ENCODE data around the gene INPP5J. TPM values are rescaled to one million over a fixed set of nuclear protein-coding genes. Genes with fewer than 3 reads are reported as not detected.

The INPP5J gene
- total and polyA plus RNA-seq, 12 donors = 0.48 to 8.1 (median 2.3) TPM

- H3K4me3 ChIP-seq = peak overlapping the region in 1 of 4 donors; percentile 69
- H3K4me1 ChIP-seq (replicated peaks in 1 of 2) = peaks cover 0 to 25% of the 10 kb centered on the region in 2 donors
- no peak for TF ChIP-seq CTCF (IDR thresholded peaks at IDR 0.05)
- no peak for TF ChIP-seq POLR2A (IDR thresholded peaks at IDR 0.05)
- H3K36me3 ChIP-seq (replicated peaks in 1 of 2) = peaks cover 0 to 29% of the 10 kb centered on the region in 2 donors
- H3K9me3 ChIP-seq (replicated peaks in 1 of 3) = no peaks in the 10 kb centered on the region
- intact Hi-C loops (cut with DNase I) = loop anchor here (2.0 to 5.0 kb wide), 5 partner anchors 61 to 146 kb away; partner anchors contain the start of genes MORC2 (in 1 of the 2) and TUG1 (in 1 of the 2)
- H3K27me3 ChIP-seq = no peaks in the 10 kb centered on the region
- peak in 1 of 7 donors; percentile 5 for DNase-seq
- 67 to 90% (median 85%) methylated on average over 1 to 3 of the region's 3 CpGs for WGBS, 4 donors
- H3K27ac ChIP-seq = peak overlapping the region in 3 of 5 donors; percentile 72 to 90 (median 82)
Measured at GRCh38 chr22:31085928-31086327, 36.8 kb upstream of the INPP5J start.

GRCh38 chr22:31086703-31087330, 35.9 kb upstream of the INPP5J start:
- H3K4me3 ChIP-seq = no peak overlapping the region
- H3K27me3 ChIP-seq = no peaks in the 10 kb centered on the region
- no peak for DNase-seq
- intact Hi-C loops (cut with DNase I) = loop anchor here (5.0 kb wide), 4 partner anchors 60 to 145 kb away; partner anchors contain the start of genes MORC2 (in 1 of the 2) and TUG1 (in 1 of the 2)
- peaks cover 0 to 38% of the 10 kb centered on the region in 2 donors for H3K36me3 ChIP-seq (replicated peaks in 1 of 2)
- 74 to 80% (median 75%) methylated on average over 6 to 8 of the region's 8 CpGs for WGBS, 4 donors
- H3K4me1 ChIP-seq (replicated peaks in 1 of 2) = peaks cover 0 to 24% of the 10 kb centered on the region in 2 donors
- no peak for TF ChIP-seq CTCF (IDR thresholded peaks at IDR 0.05)
- no peak for TF ChIP-seq POLR2A (IDR thresholded peaks at IDR 0.05)
- no peaks in the 10 kb centered on the region for H3K9me3 ChIP-seq (replicated peaks in 1 of 3)
- H3K27ac ChIP-seq = peak overlapping the region in 1 of 5 donors; percentile 90

GRCh38 chr22:31087744-31088215, 35.0 kb upstream of the INPP5J start:
- peaks cover 0 to 24% of the 10 kb centered on the region in 2 donors for H3K4me1 ChIP-seq (replicated peaks in 1 of 2)
- intact Hi-C loops (cut with DNase I) = loop anchor here (5.0 kb wide), 4 partner anchors 60 to 145 kb away; partner anchors contain the start of genes MORC2 (in 1 of the 2) and TUG1 (in 1 of the 2)
- TF ChIP-seq POLR2A (IDR thresholded peaks at IDR 0.05) (no peak), CTCF (IDR thresholded peaks at IDR 0.05) (no peak)
- no peak overlapping the region for H3K4me3 ChIP-seq
- peak overlapping the region in 1 of 5 donors; percentile 90 for H3K27ac ChIP-seq
- DNase-seq = peak in 1 of 7 donors; percentile 13
- H3K9me3 ChIP-seq (replicated peaks in 1 of 3) = no peaks in the 10 kb centered on the region
- H3K36me3 ChIP-seq (replicated peaks in 1 of 2) = peaks cover 0 to 47% of the 10 kb centered on the region in 2 donors
- 90 to 95% (median 90%) methylated on average over 14 to 21 of the region's 21 CpGs for WGBS, 4 donors
- H3K27me3 ChIP-seq = no peaks in the 10 kb centered on the region

GRCh38 chr22:31088233-31088986, 34.4 kb upstream of the INPP5J start:
- 90 to 96% (median 92%) methylated on average over 16 to 26 of the region's 26 CpGs for WGBS, 4 donors
- Histone ChIP-seq H3K36me3 (replicated peaks in 1 of 2) (peaks cover 0 to 52% of the 10 kb centered on the region in 2 donors), H3K27me3 (no peaks in the 10 kb centered on the region), H3K27ac (peak overlapping the region in 1 of 5 donors; percentile 37), H3K4me3 (no peak overlapping the region), H3K9me3 (replicated peaks in 1 of 3) (no peaks in the 10 kb centered on the region), H3K4me1 (replicated peaks in 1 of 2) (peaks cover 0 to 19% of the 10 kb centered on the region in 2 donors)
- intact Hi-C loops (cut with DNase I) = loop anchor here (5.0 kb wide), 4 partner anchors 59 to 144 kb away; partner anchors contain the start of genes MORC2 (in 1 of the 2) and TUG1 (in 1 of the 2)
- peak in 2 of 7 donors; percentile 15 to 50 for DNase-seq
- TF ChIP-seq CTCF (IDR thresholded peaks at IDR 0.05) = no peak
- no peak for TF ChIP-seq POLR2A (IDR thresholded peaks at IDR 0.05)
